Rectal smooth muscle tissue (tissue), 1 donor: ENCODE results near the gene TRIM34.
A peak's percentile ranks its signal among the peaks of the same experiment; 100 is the strongest.
"Not testable (repeated sequence)": the region's sequence is repeated elsewhere in the genome, so short reads cannot be mapped to it uniquely, and the experiment has no call there.

Source experiments
- H3K27ac ChIP-seq: one replicate; pipeline ENCODE4 v1.7.0; 2013; ENCODE audit warnings: low read depth, low read length, inconsistent platforms
- H3K27me3 ChIP-seq: one replicate; pipeline ENCODE4 v1.7.0; 2013; ENCODE audit warnings: low read length; ENCODE audit not compliant: control insufficient read depth, insufficient read depth
- H3K36me3 ChIP-seq: one replicate; pipeline ENCODE4 v1.7.0; 2013; ENCODE audit warnings: low read length; ENCODE audit not compliant: control insufficient read depth, insufficient read depth
- H3K4me1 ChIP-seq: one replicate; pipeline ENCODE4 v1.7.0; 2013; ENCODE audit warnings: low read length; ENCODE audit not compliant: control insufficient read depth, insufficient read depth
- H3K4me3 ChIP-seq: one replicate; pipeline ENCODE4 v1.7.0; 2013; ENCODE audit warnings: low read length
- H3K9ac ChIP-seq: one replicate; pipeline ENCODE4 v1.7.0; 2013; ENCODE audit warnings: low read length

The TRIM34 gene, protein sequence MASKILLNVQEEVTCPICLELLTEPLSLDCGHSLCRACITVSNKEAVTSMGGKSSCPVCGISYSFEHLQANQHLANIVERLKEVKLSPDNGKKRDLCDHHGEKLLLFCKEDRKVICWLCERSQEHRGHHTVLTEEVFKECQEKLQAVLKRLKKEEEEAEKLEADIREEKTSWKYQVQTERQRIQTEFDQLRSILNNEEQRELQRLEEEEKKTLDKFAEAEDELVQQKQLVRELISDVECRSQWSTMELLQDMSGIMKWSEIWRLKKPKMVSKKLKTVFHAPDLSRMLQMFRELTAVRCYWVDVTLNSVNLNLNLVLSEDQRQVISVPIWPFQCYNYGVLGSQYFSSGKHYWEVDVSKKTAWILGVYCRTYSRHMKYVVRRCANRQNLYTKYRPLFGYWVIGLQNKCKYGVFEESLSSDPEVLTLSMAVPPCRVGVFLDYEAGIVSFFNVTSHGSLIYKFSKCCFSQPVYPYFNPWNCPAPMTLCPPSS

DNA sequence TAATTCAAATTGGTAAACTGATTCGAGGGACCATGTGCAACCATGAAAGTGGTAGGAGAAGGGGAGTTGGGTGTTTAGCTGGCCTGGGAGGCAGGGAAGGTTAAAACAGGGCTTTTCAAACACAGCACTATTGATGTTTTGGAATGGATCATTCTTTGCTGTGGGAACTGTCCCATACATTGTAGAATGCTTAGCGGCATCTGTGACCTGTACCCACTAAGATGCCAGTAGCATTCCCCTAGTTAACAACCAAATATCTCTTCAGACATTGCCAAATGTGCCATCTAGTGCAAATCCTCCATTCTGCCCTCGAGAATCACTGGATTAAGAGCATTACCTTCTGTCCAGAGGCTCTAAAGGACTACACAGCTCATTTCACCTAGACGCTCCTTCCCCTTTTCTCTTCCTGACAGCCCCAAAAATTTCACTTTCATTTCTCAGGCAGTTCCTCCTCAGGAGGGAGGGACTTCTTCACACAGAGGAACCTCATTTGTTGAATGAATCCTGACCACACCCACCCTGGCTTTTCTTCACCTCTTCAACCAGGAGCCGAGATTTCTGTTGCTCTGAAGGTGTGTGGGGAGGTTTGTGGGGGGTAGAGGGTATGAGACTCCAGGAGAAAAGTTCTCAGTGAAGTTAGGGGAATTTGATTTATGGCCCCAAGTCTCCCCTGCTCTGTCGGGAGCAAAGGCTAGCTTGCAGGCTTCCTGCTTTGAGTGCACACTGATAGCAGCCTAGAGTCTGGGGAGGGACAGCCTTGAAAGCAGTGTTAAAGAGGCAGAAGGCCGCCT is at the start of gene TRIM34:
Gene TRIM34, plus strand, starts transcription at position 513 of the 791 bp plus-strand sequence. CDS start 7,331 bp downstream, outside the sequence.
- H3K27ac ChIP-seq, result peak within 1 kb of the TSS; percentile 57
- no peaks in the 10 kb centered on the region for H3K36me3 ChIP-seq
- peak within 1 kb of the TSS; percentile 87 for H3K4me3 ChIP-seq
- H3K4me1 ChIP-seq, result peaks cover 8% of the 10 kb centered on the region
- H3K9ac ChIP-seq, result peak within 1 kb of the TSS; percentile 63
- H3K27me3 ChIP-seq, result no peaks in the 10 kb centered on the region

GRCh38 chr11:5575152-5575551 is 49.6 kb upstream of the TRIM34 start:
- no peaks in the 10 kb centered on the region for H3K4me1 ChIP-seq
- H3K27me3 ChIP-seq, result no peaks in the 10 kb centered on the region
- no peaks in the 10 kb centered on the region for H3K36me3 ChIP-seq
- H3K27ac ChIP-seq, result no peak overlapping the region
- no peak overlapping the region for H3K4me3 ChIP-seq
- H3K9ac ChIP-seq, result no peak overlapping the region

GRCh38 chr11:5577101-5577500 is 47.7 kb upstream of the TRIM34 start:
- H3K4me1 ChIP-seq, result no peaks in the 10 kb centered on the region
- no peaks in the 10 kb centered on the region for H3K36me3 ChIP-seq
- no peak overlapping the region for H3K4me3 ChIP-seq

DNA sequence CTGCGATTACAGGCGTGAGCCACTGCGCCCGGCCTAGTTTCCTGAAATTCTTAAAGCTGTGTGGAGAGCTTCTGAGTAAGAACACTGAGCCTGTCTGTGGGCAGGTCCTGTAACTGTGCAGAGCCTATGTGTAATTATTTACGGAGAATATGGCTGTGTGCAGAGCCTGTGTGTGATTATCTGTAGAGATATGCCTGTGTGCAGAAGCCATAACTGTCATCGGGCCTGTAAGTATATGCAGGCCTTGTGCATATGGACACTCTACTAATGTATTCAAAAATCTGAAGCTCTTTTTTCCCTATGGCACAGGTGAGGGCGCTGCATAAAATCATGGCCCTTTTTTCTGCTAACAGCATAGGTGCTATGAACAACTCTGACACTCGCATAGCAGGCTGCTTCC is 44.2 kb upstream of the TRIM34 start, which contains the start of gene OR52B6:
Gene OR52B6, plus strand, starts transcription at position 301 of the 400 bp plus-strand sequence. Its CDS starts 0 bp downstream, at position 301.
- H3K4me3 ChIP-seq, result no peak within 1 kb of the TSS
- H3K36me3 ChIP-seq, result no peaks in the 10 kb centered on the region
- H3K27me3 ChIP-seq, result no peaks in the 10 kb centered on the region
- no peak within 1 kb of the TSS for H3K27ac ChIP-seq
- H3K9ac ChIP-seq, result no peak within 1 kb of the TSS
- H3K4me1 ChIP-seq, result no peaks in the 10 kb centered on the region

More at GRCh38 chr11:5577101-5577500, 47.7 kb upstream of the TRIM34 start:
- no peak overlapping the region for H3K27ac ChIP-seq
- H3K9ac ChIP-seq, result no peak overlapping the region
- H3K27me3 ChIP-seq, result no peaks in the 10 kb centered on the region

DNA sequence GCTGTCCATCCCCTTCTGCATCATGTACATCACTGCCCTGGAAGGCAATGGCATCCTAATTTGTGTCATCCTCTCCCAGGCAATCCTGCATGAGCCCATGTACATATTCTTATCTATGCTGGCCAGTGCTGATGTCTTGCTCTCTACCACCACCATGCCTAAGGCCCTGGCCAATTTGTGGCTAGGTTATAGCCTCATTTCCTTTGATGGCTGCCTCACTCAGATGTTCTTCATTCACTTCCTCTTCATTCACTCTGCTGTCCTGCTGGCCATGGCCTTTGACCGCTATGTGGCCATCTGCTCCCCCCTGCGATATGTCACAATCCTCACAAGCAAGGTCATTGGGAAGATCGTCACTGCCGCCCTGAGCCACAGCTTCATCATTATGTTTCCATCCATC is 43.8 kb upstream of the TRIM34 start:
- no peaks in the 10 kb centered on the region for H3K36me3 ChIP-seq
- no peaks in the 10 kb centered on the region for H3K4me1 ChIP-seq
- H3K4me3 ChIP-seq, result no peak overlapping the region
- no peaks in the 10 kb centered on the region for H3K27me3 ChIP-seq
- no peak overlapping the region for H3K27ac ChIP-seq
- H3K9ac ChIP-seq, result no peak overlapping the region

- not testable (repeated sequence) for H3K27me3 ChIP-seq, H3K9ac ChIP-seq, H3K27ac ChIP-seq, H3K4me3 ChIP-seq, H3K4me1 ChIP-seq, H3K36me3 ChIP-seq
These were observed 40.3 kb upstream of the TRIM34 start for GRCh38 chr11:5584458-5584857.

DNA sequence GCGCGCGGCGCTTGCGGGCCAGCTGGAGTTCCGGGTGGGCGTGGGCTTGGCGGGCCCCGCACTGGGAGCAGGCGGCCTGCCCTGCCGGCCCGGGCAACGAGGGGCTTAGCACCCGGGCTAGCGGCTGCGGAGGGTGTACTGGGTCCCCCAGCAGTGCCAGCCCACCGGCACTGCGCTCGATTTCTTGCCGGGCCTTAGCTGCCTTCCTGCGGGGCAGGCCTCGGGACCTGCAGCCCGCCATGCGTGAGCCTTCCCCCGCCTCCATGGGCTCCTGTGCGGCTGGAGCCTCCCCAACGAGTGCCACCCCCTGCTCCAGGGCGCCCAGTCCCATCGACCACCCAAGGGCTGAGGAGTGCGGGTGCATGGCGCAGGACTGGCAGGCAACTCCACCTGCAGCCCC is 34.9 kb upstream of the TRIM34 start:
- H3K27me3 ChIP-seq, H3K27ac ChIP-seq, H3K9ac ChIP-seq, H3K36me3 ChIP-seq, H3K4me3 ChIP-seq, H3K4me1 ChIP-seq: not testable (repeated sequence)

DNA sequence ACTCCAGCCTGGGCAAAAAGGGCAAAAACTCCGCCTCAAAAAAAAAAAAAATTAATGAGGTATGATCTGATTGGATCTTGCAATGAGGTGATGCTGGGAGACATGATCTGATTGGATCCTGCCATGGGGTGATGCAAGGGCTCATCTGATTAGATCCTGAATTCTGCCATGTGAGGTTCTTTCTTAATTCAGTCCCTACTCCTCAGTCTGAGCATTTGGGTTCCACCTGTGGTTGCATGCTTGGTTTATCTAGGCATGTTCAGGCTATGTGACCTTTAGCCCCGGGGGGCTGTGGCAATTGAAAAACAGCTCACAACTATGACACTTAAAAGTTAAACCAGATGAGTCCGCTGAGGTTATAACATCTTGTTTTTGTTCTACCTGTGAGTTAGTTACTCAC is 33.2 kb upstream of the TRIM34 start:
- Histone ChIP-seq H3K4me3 (no peak overlapping the region), H3K27me3 (no peaks in the 10 kb centered on the region), H3K4me1 (no peaks in the 10 kb centered on the region), H3K36me3 (no peaks in the 10 kb centered on the region), H3K9ac (no peak overlapping the region), H3K27ac (no peak overlapping the region)

DNA sequence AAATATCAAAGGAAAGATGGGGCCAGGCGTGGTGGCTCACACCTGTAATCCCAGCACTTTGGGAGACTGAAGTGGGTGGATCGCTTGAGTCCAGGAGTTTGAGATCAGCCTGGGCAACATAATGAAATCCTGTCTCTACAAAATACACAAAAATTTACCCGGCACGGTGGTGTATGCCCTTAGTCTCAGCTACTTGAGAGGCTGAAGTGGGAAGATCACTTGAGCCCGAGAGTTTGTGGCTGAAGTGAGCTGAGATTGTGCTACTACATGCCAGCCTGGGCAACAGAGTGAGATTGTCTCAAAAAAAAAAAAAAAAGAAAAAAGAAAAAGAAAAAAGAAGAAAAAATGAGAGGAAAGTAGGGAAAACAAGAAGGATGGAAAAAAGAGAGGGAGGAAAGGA is 32.2 kb upstream of the TRIM34 start:
- H3K4me3 ChIP-seq, result no peak overlapping the region
- no peak overlapping the region for H3K9ac ChIP-seq
- no peaks in the 10 kb centered on the region for H3K4me1 ChIP-seq
- no peak overlapping the region for H3K27ac ChIP-seq
- H3K27me3 ChIP-seq, result no peaks in the 10 kb centered on the region
- no peaks in the 10 kb centered on the region for H3K36me3 ChIP-seq

DNA sequence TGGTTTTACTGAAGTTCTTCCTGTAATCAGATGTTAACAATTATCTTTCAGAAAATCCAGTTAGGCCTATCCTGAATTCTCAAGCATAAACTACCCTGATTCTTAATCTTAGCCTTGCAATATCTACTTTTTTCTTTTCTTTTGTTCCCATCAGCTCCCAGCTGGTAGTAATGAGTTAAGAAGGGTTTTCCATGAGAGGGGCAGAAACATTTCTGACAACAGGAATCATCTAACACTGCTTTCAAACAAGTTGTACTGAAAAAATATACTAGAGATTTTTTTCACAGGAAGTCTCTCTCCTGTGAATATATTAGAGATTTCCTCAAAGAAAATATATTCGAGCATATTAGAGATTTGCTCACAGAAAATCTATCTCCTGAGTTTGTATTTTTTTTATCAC is 31.7 kb upstream of the TRIM34 start:
- Histone ChIP-seq H3K4me1 (no peaks in the 10 kb centered on the region), H3K36me3 (no peaks in the 10 kb centered on the region), H3K9ac (no peak overlapping the region), H3K27me3 (no peaks in the 10 kb centered on the region), H3K4me3 (no peak overlapping the region), H3K27ac (no peak overlapping the region)

DNA sequence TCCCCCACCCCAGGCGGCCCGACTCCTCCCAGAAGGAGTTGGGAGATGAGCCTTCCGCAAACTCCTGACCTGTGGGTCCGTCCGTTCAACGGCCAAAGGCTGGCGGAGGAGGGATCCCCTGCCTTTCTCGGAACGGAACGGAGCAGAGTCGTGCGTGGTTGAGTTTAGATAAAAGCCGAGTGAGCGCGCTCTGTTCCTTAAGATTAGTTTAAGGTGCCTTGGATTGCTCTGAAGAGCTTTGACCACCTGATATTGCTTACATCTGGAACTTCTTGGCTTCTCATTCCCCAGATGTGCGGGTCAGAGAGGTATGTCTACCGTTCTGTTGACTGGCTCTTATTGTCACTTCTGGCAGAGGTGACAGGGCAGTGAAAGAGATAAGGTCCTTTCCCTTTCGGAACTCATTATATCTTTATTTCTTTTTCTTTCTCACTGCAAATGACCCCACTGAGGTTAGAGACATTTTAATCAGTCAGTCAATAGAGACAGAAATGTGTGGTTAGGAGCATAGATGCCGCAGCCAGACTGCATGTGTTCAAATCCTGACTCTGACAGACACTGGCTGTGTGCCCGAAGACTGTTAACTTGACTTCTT is 28.1 kb upstream of the TRIM34 start, which contains the start of gene TRIM6:
Gene TRIM6, plus strand, starts transcription at position 31 of the 595 bp plus-strand sequence. Its CDS starts 261 bp downstream, at position 292.
- Histone ChIP-seq H3K27me3 (no peaks in the 10 kb centered on the region), H3K36me3 (no peaks in the 10 kb centered on the region), H3K27ac (peak within 1 kb of the TSS; percentile 79), H3K4me3 (peak within 1 kb of the TSS; percentile 76), H3K4me1 (peaks cover 2% of the 10 kb centered on the region), H3K9ac (peak within 1 kb of the TSS; percentile 46)

- Histone ChIP-seq H3K9ac (no peak overlapping the region), H3K36me3 (no peaks in the 10 kb centered on the region), H3K4me1 (peaks cover 2% of the 10 kb centered on the region), H3K27me3 (no peaks in the 10 kb centered on the region), H3K4me3 (no peak overlapping the region), H3K27ac (no peak overlapping the region)
These were observed 26.8 kb upstream of the TRIM34 start for GRCh38 chr11:5597953-5598352.
